Hepatocyte (in vitro differentiated cells): ENCODE measurements around the gene ALDOC.

ENCODE experiments used
- CTCF ChIP-seq: fragments of 200-600 bp; sonication (generic); IDR thresholded peaks from 2 replicates; pipeline ENCODE4 v1.5.1; 2016; ENCODE audit warnings: antibody characterized with exemption, mild to moderate bottlenecking; ENCODE audit not compliant: poor library complexity
- EZH2 ChIP-seq: fragments of 200-600 bp; sonication (generic); IDR thresholded peaks from 2 replicates; pipeline ENCODE4 v1.6.1; 2016; ENCODE audit warnings: antibody characterized with exemption, mild to moderate bottlenecking, borderline replicate concordance
- EZH2phosphoT487 ChIP-seq: fragments of 200-600 bp; sonication (generic); IDR thresholded peaks from one replicate; pipeline ENCODE4 v1.6.1; 2018; ENCODE audit warnings: antibody characterized with exemption, mild to moderate bottlenecking, low read depth, moderate library complexity; ENCODE audit not compliant: unreplicated experiment, severe bottlenecking

- TF ChIP-seq CTCF (no peak), EZH2phosphoT487 (no peak), EZH2 (no peak)
Observed at GRCh38 chr17:28573040-28573380, 3.7 kb downstream of the ALDOC start.
